CD4-positive, alpha-beta T cell treated with Interleukin-12 subunit alpha and Interleukin-12 subunit beta, for 1 hour (primary cell): ENCODE results near the gene EFCAB6.

Experiments used
- DNase-seq: peaks from one replicate; pipeline ENCODE4 v3.0.0-alpha.2; 2020

EFCAB6 gene, protein sequence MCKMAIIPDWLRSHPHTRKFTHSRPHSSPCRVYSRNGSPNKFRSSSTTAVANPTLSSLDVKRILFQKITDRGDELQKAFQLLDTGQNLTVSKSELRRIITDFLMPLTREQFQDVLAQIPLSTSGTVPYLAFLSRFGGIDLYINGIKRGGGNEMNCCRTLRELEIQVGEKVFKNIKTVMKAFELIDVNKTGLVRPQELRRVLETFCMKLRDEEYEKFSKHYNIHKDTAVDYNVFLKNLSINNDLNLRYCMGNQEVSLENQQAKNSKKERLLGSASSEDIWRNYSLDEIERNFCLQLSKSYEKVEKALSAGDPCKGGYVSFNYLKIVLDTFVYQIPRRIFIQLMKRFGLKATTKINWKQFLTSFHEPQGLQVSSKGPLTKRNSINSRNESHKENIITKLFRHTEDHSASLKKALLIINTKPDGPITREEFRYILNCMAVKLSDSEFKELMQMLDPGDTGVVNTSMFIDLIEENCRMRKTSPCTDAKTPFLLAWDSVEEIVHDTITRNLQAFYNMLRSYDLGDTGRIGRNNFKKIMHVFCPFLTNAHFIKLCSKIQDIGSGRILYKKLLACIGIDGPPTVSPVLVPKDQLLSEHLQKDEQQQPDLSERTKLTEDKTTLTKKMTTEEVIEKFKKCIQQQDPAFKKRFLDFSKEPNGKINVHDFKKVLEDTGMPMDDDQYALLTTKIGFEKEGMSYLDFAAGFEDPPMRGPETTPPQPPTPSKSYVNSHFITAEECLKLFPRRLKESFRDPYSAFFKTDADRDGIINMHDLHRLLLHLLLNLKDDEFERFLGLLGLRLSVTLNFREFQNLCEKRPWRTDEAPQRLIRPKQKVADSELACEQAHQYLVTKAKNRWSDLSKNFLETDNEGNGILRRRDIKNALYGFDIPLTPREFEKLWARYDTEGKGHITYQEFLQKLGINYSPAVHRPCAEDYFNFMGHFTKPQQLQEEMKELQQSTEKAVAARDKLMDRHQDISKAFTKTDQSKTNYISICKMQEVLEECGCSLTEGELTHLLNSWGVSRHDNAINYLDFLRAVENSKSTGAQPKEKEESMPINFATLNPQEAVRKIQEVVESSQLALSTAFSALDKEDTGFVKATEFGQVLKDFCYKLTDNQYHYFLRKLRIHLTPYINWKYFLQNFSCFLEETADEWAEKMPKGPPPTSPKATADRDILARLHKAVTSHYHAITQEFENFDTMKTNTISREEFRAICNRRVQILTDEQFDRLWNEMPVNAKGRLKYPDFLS (N-terminal part only)

GRCh38 chr22:43812149-43812842 lies at the start of gene EFCAB6:
EFCAB6 (minus strand) TSS chr22:43812305; CDS start chr22:43782318, 29,987 bp downstream.
- peak; percentile 92 for DNase-seq

- no peak for DNase-seq
These were observed 49.4 kb upstream of the EFCAB6 start for GRCh38 chr22:43861529-43861928.

DNA sequence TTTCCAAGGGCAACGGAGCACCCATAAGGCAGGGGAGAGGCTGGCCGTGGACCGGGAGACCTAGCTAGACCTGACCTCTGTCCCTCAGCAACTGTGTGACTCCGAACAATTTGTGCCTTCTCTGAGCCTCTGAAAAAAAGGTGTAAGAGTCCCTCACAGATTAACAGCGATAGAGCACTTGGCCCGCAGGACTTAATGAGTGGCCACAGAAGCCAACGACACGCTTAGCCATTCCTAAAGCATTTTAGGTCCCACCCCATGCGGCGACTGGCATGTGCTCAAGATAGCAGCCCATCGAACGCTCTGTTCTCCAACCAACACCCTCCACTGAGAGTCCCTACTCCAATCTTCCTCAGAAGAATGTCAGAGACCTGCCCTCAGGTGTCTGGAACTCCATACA lies 48.7 kb upstream of the EFCAB6 start:
- DNase-seq: no peak

DNA sequence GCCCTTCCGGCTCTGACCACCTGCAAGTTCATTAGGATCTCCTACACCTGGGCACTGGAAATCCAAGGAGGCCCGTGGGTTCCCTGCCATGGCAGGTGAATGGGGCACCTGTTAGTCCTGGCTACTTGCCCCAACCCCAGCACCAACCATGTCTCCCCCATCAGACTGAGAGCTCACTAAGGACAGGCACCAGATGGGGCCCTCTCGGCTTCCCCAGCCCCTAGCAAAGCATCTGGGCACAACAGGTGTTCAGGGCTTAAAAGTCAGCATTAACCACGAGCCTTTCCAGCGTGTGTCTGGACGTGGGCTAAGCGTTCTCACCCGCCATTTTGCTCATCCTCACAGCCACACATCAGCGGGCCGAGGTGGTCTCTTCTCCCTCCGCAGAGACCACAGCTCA lies 48.0 kb upstream of the EFCAB6 start:
- DNase-seq: no peak

DNA sequence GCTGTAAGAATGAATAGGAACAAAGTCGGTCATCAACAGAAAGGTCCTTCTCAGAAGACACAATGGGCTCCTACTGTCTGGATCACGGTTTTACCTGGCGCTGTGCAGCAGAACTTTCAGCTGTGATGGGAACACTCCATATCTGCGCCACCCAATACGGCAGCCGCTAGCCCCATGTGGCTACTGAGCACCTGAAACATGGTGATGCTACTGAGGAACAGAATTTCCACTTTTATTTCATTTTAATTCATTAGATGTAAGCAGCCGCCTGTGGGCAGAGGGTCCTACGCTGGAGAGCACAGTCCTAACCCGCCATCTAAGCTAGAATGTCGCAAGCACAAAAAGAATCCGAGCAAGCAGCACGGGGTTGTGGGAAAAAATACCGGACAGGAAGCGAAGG lies 47.5 kb upstream of the EFCAB6 start:
- DNase-seq: no peak

GRCh38 chr22:43859176-43859575 lies 47.1 kb upstream of the EFCAB6 start:
- DNase-seq: no peak

DNA sequence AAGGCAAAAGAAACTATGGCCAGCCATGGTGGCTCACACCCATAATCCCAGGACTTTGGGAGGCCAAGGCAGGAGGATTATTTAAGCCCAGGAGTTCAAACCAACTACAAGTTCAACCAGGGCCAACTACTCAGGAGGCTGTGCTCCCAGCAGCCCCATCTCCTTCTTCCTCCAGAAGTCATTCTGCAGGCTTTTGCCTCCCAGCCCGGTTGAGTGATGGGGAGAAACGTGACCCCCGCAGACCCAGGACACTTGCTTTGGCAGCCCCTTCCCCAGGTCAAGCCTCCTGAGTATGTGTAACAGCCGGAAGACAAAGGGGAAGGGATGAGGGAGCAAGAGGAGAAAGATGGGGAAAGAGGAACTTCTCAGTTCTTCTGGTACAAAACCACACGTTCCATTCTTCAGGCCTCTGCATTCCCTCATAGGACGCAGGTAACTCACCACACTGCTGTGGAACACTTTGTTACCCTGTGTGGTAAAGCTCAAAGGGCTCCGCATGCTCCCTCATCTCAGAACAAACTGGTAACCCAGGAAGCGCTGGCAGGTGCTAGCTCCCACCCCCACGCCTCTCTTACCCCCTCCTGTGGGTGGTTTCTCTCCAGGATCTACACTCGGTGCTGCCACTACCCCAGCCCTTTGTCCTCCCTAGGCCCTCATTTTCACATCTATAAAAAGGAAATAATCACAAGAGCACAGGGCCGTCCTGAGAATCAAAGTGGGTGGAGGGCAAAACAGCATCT lies 46.2 kb upstream of the EFCAB6 start:
- DNase-seq: no peak

- DNase-seq: no peak
These were observed 45.3 kb upstream of the EFCAB6 start for GRCh38 chr22:43857367-43857766.

- DNase-seq: no peak
These were observed 43.3 kb upstream of the EFCAB6 start for GRCh38 chr22:43855431-43855830.

- no peak for DNase-seq
These were observed 42.7 kb upstream of the EFCAB6 start for GRCh38 chr22:43854786-43855271.

GRCh38 chr22:43854121-43854785 lies 42.1 kb upstream of the EFCAB6 start:
- DNase-seq: no peak

GRCh38 chr22:43853328-43853931 lies 41.3 kb upstream of the EFCAB6 start:
- DNase-seq: no peak

GRCh38 chr22:43852573-43853327 lies 40.6 kb upstream of the EFCAB6 start:
- no peak for DNase-seq

DNA sequence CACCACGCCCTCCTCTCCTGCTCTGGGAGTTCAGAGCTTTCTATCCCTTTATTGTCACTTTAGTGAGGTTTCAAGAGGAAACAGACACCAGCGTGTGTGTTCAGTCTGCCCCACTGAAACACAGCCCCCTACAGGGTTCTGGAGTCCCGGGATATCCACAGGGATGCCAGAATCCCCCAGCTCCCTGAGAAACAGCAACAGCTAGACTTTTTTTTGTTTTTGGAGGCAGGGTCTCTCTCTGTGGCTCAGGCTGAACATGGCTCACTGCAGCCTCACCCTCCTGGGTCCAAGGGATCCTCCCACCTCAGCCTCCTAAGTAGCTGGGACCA lies 39.8 kb upstream of the EFCAB6 start:
- no peak for DNase-seq

- DNase-seq: no peak
These were observed 39.2 kb upstream of the EFCAB6 start for GRCh38 chr22:43851058-43851978.

DNA sequence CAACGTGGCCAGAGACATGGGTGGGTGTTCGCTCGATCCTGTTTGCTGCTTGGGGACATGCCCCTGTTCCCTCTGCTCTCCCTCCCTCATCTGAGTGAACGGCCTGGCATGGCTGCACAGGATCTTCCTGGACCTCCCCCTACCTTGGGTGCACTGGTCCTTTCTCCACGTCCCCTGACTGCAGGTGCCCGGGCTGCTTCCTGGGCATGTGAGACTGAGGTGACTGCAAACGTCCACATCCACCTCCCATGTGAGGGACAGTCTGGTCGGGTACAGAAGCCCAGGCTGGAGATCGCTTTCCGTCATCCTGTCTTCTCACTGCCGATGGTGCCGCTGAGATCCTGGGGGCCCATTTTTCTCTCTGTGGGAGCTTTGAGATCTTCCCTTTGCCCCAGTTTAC lies 38.4 kb upstream of the EFCAB6 start:
- no peak for DNase-seq

GRCh38 chr22:43849731-43850130 lies 37.6 kb upstream of the EFCAB6 start:
- no peak for DNase-seq

DNA sequence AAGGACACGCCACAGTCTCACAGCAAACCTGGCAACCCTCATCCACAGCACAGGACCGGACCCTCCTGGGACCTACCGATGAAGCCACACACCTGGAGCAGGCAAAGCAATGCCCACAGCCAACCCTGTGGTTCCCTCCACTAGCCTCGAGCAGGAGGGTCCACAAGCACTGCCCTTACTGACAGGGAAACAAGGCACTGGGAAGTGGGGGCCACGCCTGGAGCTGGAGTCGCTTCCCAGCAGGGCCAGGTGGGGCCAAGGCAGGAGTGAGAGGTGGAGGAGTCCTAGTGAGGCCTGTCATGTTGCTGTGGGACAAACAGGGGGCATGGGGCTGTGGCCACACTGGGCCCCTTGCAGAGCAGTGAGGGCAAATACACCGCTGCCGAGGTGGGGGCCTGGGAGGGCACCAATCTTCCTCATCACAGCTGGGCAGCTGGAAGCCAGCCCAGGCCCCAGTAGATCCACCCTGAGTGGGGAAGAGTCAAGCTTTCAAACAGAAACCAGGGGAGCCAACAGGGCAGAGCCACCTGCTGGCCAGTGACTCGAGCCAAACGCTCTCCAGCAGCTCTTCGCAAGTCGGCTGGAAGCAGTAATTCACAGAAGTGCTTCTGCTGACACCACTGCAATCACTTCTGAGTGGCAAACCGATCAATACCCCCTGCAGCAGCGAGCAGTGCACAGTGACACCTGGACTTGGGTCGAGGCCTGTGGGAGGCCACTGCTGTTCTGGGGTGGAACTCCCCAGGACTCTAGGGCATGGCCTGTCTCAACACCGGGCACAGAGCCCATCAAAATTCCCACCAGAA lies 36.5 kb upstream of the EFCAB6 start:
- DNase-seq: no peak
